Measurements from ENCODE around the gene BPIFA3. TPM values are rescaled to one million over a fixed set of nuclear protein-coding genes. Genes with fewer than 3 reads are reported as not detected.

Gene BPIFA3
- total and polyA plus RNA-seq, 2 of the 8 experiments (the other 6 are each of a cell fraction or from before 2014, with no cell fraction given) = not detected

GRCh38 chr20:33234050-33234449 lies 16.9 kb downstream of the BPIFA3 start (continued):
- TF ChIP-seq SAP30 (IDR thresholded peaks at IDR 0.05; ENCODE audit: insufficient read depth, insufficient replicate concordance, low read length) (no peak), MAX (IDR thresholded peaks at IDR 0.05) (no peak), CHD2 (IDR thresholded peaks at IDR 0.05; ENCODE audit: low read length) (no peak), KDM5A (IDR thresholded peaks at IDR 0.05; ENCODE audit: low read length) (no peak)

All from H1 (cell line).